ENCODE results near the gene NKIRAS2.

NKIRAS2 gene

GRCh38 chr17:42071810-42072209 lies 51.9 kb downstream of the NKIRAS2 start:
- peaks cover 9% of the 10 kb centered on the region for H3K4me1 ChIP-seq
- H3K9me3 ChIP-seq: no peaks in the 10 kb centered on the region
- no peaks in the 10 kb centered on the region for H3K36me3 ChIP-seq
- TF ChIP-seq, protein P1, sequence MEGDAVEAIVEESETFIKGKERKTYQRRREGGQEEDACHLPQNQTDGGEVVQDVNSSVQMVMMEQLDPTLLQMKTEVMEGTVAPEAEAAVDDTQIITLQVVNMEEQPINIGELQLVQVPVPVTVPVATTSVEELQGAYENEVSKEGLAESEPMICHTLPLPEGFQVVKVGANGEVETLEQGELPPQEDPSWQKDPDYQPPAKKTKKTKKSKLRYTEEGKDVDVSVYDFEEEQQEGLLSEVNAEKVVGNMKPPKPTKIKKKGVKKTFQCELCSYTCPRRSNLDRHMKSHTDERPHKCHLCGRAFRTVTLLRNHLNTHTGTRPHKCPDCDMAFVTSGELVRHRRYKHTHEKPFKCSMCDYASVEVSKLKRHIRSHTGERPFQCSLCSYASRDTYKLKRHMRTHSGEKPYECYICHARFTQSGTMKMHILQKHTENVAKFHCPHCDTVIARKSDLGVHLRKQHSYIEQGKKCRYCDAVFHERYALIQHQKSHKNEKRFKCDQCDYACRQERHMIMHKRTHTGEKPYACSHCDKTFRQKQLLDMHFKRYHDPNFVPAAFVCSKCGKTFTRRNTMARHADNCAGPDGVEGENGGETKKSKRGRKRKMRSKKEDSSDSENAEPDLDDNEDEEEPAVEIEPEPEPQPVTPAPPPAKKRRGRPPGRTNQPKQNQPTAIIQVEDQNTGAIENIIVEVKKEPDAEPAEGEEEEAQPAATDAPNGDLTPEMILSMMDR (IDR thresholded peaks at IDR 0.05; ENCODE audit: low read depth, low read length): no peak
- peaks cover 7% of the 10 kb centered on the region; the same call in 1 of the 2 replicates for H3K27me3 ChIP-seq
- no peak for DNase-seq
- H3K4me3 ChIP-seq (ENCODE audit: low read depth, low read length): peak overlapping the region; percentile 41

GRCh38 chr17:42072323-42073187 lies 52.7 kb downstream of the NKIRAS2 start:
- peaks cover 7% of the 10 kb centered on the region; the same call in 1 of the 2 replicates for H3K27me3 ChIP-seq
- TF ChIP-seq, protein P1 (IDR thresholded peaks at IDR 0.05; ENCODE audit: low read depth, low read length): peak; percentile 22; the same call in 1 of the 2 replicates
- DNase-seq: peak; percentile 44
- H3K4me1 ChIP-seq: peaks cover 7% of the 10 kb centered on the region
- H3K4me3 ChIP-seq (ENCODE audit: low read depth, low read length): peak overlapping the region; percentile 41
- H3K36me3 ChIP-seq: no peaks in the 10 kb centered on the region
- no peaks in the 10 kb centered on the region for H3K9me3 ChIP-seq

All from BE2C (cell line).